ENCODE data around the gene HOXD1. TPM values are rescaled to one million over a fixed set of nuclear protein-coding genes. Genes with fewer than 3 reads are reported as not detected.

HOXD1 gene
- total and polyA plus RNA-seq, 2 of the 4 experiments (the other 2 are of a cell fraction) = not detected

DNA sequence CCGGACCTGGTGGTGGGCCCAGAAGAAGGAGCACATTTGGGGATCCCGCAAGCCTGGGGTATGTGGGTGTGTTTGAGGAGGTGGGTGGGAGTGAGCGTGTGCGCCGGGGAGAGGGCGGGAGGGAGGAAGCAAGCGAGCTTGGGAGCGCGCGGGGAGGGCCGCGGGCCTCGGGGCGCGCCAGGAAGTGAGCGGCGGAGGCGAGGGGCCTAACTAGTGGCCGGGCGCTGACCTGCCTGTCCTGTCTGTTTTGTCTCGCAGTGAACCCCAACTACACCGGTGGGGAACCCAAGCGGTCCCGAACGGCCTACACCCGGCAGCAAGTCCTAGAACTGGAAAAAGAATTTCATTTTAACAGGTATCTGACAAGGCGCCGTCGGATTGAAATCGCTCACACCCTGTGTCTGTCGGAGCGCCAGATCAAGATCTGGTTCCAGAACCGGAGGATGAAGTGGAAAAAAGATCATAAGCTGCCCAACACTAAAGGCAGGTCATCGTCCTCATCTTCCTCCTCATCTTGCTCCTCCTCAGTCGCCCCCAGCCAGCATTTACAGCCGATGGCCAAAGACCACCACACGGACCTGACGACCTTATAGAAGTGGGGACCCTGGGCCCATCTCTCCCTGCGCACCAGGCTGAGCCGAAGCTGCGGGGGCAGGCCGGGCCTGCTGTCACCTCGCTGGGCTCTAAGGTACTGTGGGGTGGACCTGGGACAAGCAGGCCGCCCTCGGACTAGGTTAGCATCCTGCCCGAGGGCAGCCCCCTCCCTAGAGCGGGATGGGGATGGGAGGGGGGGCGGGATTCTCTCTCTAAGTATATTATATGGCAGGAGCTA is 35.9 kb upstream of the HOXD1 start (continued):
- no peak for TF ChIP-seq CEBPB (IDR thresholded peaks at IDR 0.05; ENCODE audit: low read depth, low read length)

DNA sequence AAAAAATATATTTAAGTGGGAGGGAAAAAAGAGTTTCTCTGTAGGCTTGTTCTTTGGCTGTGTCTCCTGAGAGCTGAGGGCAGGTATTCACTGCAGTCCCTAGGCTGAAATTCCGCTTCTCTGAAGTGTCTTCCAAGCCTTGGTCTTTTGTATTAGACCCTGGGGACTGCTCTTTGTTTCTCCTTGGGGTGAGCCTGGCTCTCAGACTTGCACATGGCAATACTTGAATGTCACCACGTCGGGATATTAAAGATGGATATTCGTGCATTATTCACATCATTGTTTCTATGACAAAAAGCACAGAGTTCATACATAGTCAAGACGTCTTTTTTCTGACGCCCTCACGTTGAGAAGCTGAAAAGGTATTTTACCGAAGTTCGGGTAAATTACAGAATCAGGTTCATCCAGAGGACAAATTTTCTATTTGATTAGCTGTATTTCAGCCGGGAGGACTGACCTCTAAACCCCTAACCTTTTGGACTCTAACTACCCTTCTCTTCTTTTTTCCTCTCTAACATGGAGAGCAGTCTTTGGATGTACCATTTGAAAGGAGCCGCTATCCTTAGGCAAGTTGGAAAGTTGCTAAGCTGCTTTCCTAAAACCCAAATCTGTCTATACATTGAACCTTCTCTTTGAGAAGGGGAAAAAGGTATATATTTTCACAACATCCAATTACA is 33.8 kb upstream of the HOXD1 start:
- intact Hi-C loops (cut with micrococcal nuclease) = no loop called here
- WGBS, 2 experiments (ENCODE audit: extremely low coverage in 2 of 2, insufficient read length in 1 of 2) = 0% methylated on average over 2 of the region's 11 CpGs; no CpG with 5 or more reads in 1 of the 2 experiments

More for the DNA sequence above, 33.8 kb upstream of the HOXD1 start:
- no peak overlapping the region for H2BK5ac ChIP-seq (ENCODE audit: low read depth, low read length, poor library complexity, severe bottlenecking)
- CTCF ChIA-PET = interaction anchor here (0.6 to 3.3 kb wide), 2 partner anchors 300 to 739 kb away, joined by 5 to 7 read pairs; no protein-coding TSS in a partner anchor
- in situ Hi-C loops (cut with MboI; ENCODE audit: low sequenced_read_pairs) = no loop called here
- no peak overlapping the region for H4K8ac ChIP-seq (ENCODE audit: low read depth in 2 of 2, low read length in 2 of 2)
- no peak overlapping the region for H3K56ac ChIP-seq (ENCODE audit: extremely low read depth, insufficient read depth, low read length)
- no peak overlapping the region for H2BK20ac ChIP-seq (ENCODE audit: low read depth, low read length)
- H3K9me3 ChIP-seq (ENCODE audit: control insufficient read depth, insufficient read depth, low read length) = peaks cover 12% of the 10 kb centered on the region
- H3K79me1 ChIP-seq (ENCODE audit: low read depth in 1 of 2, low read length in 2 of 2) = no peaks in the 10 kb centered on the region
- no TSS peak for BruUV-seq (replicated peaks)
- DNase-seq = no peak
- no peak overlapping the region for H3K14ac ChIP-seq (replicated peaks; ENCODE audit: low read depth, low read length)
- no peak overlapping the region for H2AFZ ChIP-seq (replicated peaks; ENCODE audit: low read length, poor library complexity)
- POLR2A ChIA-PET (ENCODE audit: unreplicated experiment) = interaction anchor here (0.6 kb wide), 1 partner anchor 223 kb away, joined by 13 read pairs; no protein-coding TSS in a partner anchor
- H4K20me1 ChIP-seq (ENCODE audit: insufficient read depth, low read length) = no peaks in the 10 kb centered on the region
- no peak overlapping the region for H3K4ac ChIP-seq (ENCODE audit: low read depth, low read length)
- H2BK120ac ChIP-seq (ENCODE audit: low read depth, low read length) = no peak overlapping the region
- no peak for ATAC-seq (ENCODE audit: low read depth)
- H3K27ac ChIP-seq (ENCODE audit: insufficient read depth, low read length) = no peak overlapping the region
- no peaks in the 10 kb centered on the region for H3K36me3 ChIP-seq (ENCODE audit: control insufficient read depth, insufficient read depth, low read length)
- dilution Hi-C loops (cut with HindIII; ENCODE audit: low sequenced_read_pairs, unreplicated experiment) = no loop called here
- no peak overlapping the region for H3K23ac ChIP-seq (ENCODE audit: low read depth, low read length)
- H3K9me1 ChIP-seq (ENCODE audit: insufficient read depth, low read length) = no peaks in the 10 kb centered on the region
- H3K4me2 ChIP-seq (ENCODE audit: low read depth, low read length) = no peak overlapping the region
- H4K5ac ChIP-seq (ENCODE audit: low read depth, low read length) = no peak overlapping the region
- no peak overlapping the region for H3K9ac ChIP-seq (ENCODE audit: low read depth, low read length)
- no peak overlapping the region for H4K91ac ChIP-seq (ENCODE audit: insufficient read depth, low read depth, low read length)
- H3K4me1 ChIP-seq (ENCODE audit: control insufficient read depth, insufficient read depth, low read length) = no peaks in the 10 kb centered on the region
- H2AK9ac ChIP-seq (replicated peaks; ENCODE audit: low read depth, low read length, poor library complexity) = no peak overlapping the region
- H2AK5ac ChIP-seq (ENCODE audit: low read depth, low read length) = no peak overlapping the region
- TF ChIP-seq SMC3 (IDR thresholded peaks at IDR 0.05; ENCODE audit: low read depth, low read length) (no peak), FOS (IDR thresholded peaks at IDR 0.05; ENCODE audit: low read depth, low read length) (no peak), RAD21 (IDR thresholded peaks at IDR 0.05; ENCODE audit: low read length) (no peak), MAFK (IDR thresholded peaks at IDR 0.05; ENCODE audit: low read depth, low read length) (no peak), BHLHE40 (IDR thresholded peaks at IDR 0.05; ENCODE audit: low read depth, low read length) (no peak)
- H3K18ac ChIP-seq (ENCODE audit: low read depth, low read length) = no peak overlapping the region
- no peak overlapping the region for H3K4me3 ChIP-seq (ENCODE audit: insufficient read depth, low read depth, low read length)
- H3K27me3 ChIP-seq (ENCODE audit: control insufficient read depth, insufficient read depth, low read length) = peaks cover 91% of the 10 kb centered on the region
- H2BK15ac ChIP-seq (ENCODE audit: low read depth, low read length) = no peak overlapping the region

Measured in IMR-90 (cell line).